Natural killer cell (primary cell): ENCODE measurements around the gene RBP2. TPM values are rescaled to one million over a fixed set of nuclear protein-coding genes. Genes with fewer than 3 reads are reported as not detected.

Experiments used
- ATAC-seq, 3 donors: fragments of 150-1000 bp in 2 of 3; fragments of 200-7000 bp in 1 of 3; cut with Tn5 transposase; 1 replicate in 1 of 3; 2 replicates in 2 of 3; pipeline ENCODE4 v1.10.0; 2021; ENCODE audit warnings: mild to moderate bottlenecking in 2 of 3, moderate library complexity in 2 of 3
- DNase-seq, 2 donors: peaks; one replicate each; pipeline versions ENCODE4 v3.0.0 to v3.0.0-alpha.2; 2013 to 2021; ENCODE audit warnings: mixed read lengths in 1 of 2
- H3K27ac ChIP-seq: one replicate; pipeline ENCODE4 v1.5.1; 2013; ENCODE audit warnings: mild to moderate bottlenecking, low read length
- H3K27me3 ChIP-seq: one replicate; pipeline ENCODE4 v1.6.1; 2013; ENCODE audit warnings: low read length; ENCODE audit not compliant: control insufficient read depth, insufficient read depth
- H3K36me3 ChIP-seq: one replicate; pipeline ENCODE4 v1.6.1; 2013; ENCODE audit warnings: low read length; ENCODE audit not compliant: control insufficient read depth, insufficient read depth
- H3K4me1 ChIP-seq: one replicate; pipeline ENCODE4 v1.6.1; 2013; ENCODE audit warnings: low read length; ENCODE audit not compliant: control insufficient read depth, insufficient read depth
- H3K4me3 ChIP-seq: one replicate; pipeline ENCODE4 v1.5.1; 2013; ENCODE audit warnings: low read length
- H3K9me3 ChIP-seq: one replicate; pipeline ENCODE4 v1.6.1; 2013; ENCODE audit warnings: low read length; ENCODE audit not compliant: control insufficient read depth, insufficient read depth
- H3K27ac Mint-ChIP-seq, 2 donors: one replicate each; pipeline ENCODE4 v1.8.0; 2022; ENCODE audit warnings: mild to moderate bottlenecking in 2 of 2, mixed read lengths in 2 of 2, moderate library complexity in 1 of 2
- H3K27me3 Mint-ChIP-seq, 2 donors: one replicate each; pipeline ENCODE4 v1.8.0; 2022; ENCODE audit warnings: low read depth in 2 of 2, mixed read lengths in 2 of 2
- H3K36me3 Mint-ChIP-seq: one replicate; pipeline ENCODE4 v1.8.0; 2022; ENCODE audit warnings: mixed read lengths
- H3K4me1 Mint-ChIP-seq, 2 donors: one replicate each; pipeline ENCODE4 v1.8.0; 2022; ENCODE audit warnings: mixed read lengths in 2 of 2
- H3K4me3 Mint-ChIP-seq: one replicate; pipeline ENCODE4 v1.8.0; 2022; ENCODE audit warnings: mild to moderate bottlenecking, moderate library complexity, mixed read lengths
- H3K9me3 Mint-ChIP-seq, 2 donors: one replicate each; pipeline ENCODE4 v1.8.0; 2022; ENCODE audit warnings: mixed read lengths in 2 of 2
- CTCF ChIP-seq: fragments of 200-600 bp; IDR thresholded peaks from one replicate; pipeline ENCODE4 v1.8.0; 2022; ENCODE audit warnings: antibody characterized with exemption
- WGBS: methylation state at CpG from one replicate; pipeline ENCODE4 v1.1.7; 2013; ENCODE audit warnings: missing lambda C conversion rate; ENCODE audit not compliant: insufficient coverage; 5-methylcytosine and 5-hydroxymethylcytosine counted together
- intact Hi-C: fragments of 100-400 bp; cut with micrococcal nuclease; formaldehyde crosslinking; loops from one replicate; pipeline ENCODE4 v1.14.2; 2022
- total RNA-seq, 4 donors: library from RNA; stranded (reverse); fragments of 120-200 nt in 1 of 4; gene quantifications; one replicate each; pipeline versions ENCODE4 v1.2.3 to v1.2.4, GENCODE V29; 2013 to 2022

RBP2 gene
- total RNA-seq, 3 donors from 2014 or later (not counting 1 experiment from before 2014, with no cell fraction given) = not detected

GRCh38 chr3:139448104-139448503 lies 28.2 kb downstream of the RBP2 start:
- DNase-seq = no peak
- Histone ChIP-seq H3K4me1 (no peaks in the 10 kb centered on the region), H3K27me3 (no peaks in the 10 kb centered on the region), H3K4me3 (no peak overlapping the region), H3K36me3 (no peaks in the 10 kb centered on the region), H3K9me3 (no peaks in the 10 kb centered on the region), H3K27ac (no peak overlapping the region)
- H3K27ac Mint-ChIP-seq = no peak overlapping the region
- intact Hi-C loops = no loop called here
- H3K9me3 Mint-ChIP-seq = no peaks in the 10 kb centered on the region
- no peaks in the 10 kb centered on the region for H3K36me3 Mint-ChIP-seq
- H3K27me3 Mint-ChIP-seq = no peaks in the 10 kb centered on the region
- ATAC-seq = no peak
- TF ChIP-seq CTCF = no peak
- no peak overlapping the region for H3K4me3 Mint-ChIP-seq
- H3K4me1 Mint-ChIP-seq = no peaks in the 10 kb centered on the region
- 84% methylated on average over 2 of the region's 3 CpGs for WGBS

- Histone ChIP-seq H3K36me3 (no peaks in the 10 kb centered on the region), H3K4me3 (no peak overlapping the region), H3K27me3 (no peaks in the 10 kb centered on the region), H3K9me3 (no peaks in the 10 kb centered on the region), H3K4me1 (no peaks in the 10 kb centered on the region), H3K27ac (no peak overlapping the region)
- Mint-ChIP-seq H3K9me3 (no peaks in the 10 kb centered on the region), H3K4me1 (no peaks in the 10 kb centered on the region), H3K4me3 (no peak overlapping the region), H3K27ac (no peak overlapping the region), H3K36me3 (no peaks in the 10 kb centered on the region), H3K27me3 (no peaks in the 10 kb centered on the region)
- ATAC-seq (no peak), DNase-seq (no peak)
- no peak for TF ChIP-seq CTCF
- intact Hi-C loops = no loop called here
Measured at GRCh38 chr3:139447486-139447885, 28.8 kb downstream of the RBP2 start.

- intact Hi-C loops = no loop called here
- no peaks in the 10 kb centered on the region for H3K27me3 Mint-ChIP-seq
- ATAC-seq = no peak
Measured at GRCh38 chr3:139444446-139444845, 31.9 kb downstream of the RBP2 start.

More at GRCh38 chr3:139444446-139444845, 31.9 kb downstream of the RBP2 start:
- no peak overlapping the region for H3K4me3 ChIP-seq
- no peaks in the 10 kb centered on the region for H3K27me3 ChIP-seq
- no peaks in the 10 kb centered on the region for H3K9me3 ChIP-seq
- WGBS = 84% methylated on average over 4 of the region's 4 CpGs
- no peaks in the 10 kb centered on the region for H3K36me3 ChIP-seq
- no peaks in the 10 kb centered on the region for H3K4me1 ChIP-seq
- no peak overlapping the region for H3K27ac ChIP-seq
- H3K9me3 Mint-ChIP-seq = no peaks in the 10 kb centered on the region
- no peak overlapping the region for H3K4me3 Mint-ChIP-seq
- no peak for TF ChIP-seq CTCF
- DNase-seq = no peak
- no peaks in the 10 kb centered on the region for H3K4me1 Mint-ChIP-seq
- no peak overlapping the region for H3K27ac Mint-ChIP-seq
- no peaks in the 10 kb centered on the region for H3K36me3 Mint-ChIP-seq
